ENCODE data around the gene MYOCD.

DNA sequence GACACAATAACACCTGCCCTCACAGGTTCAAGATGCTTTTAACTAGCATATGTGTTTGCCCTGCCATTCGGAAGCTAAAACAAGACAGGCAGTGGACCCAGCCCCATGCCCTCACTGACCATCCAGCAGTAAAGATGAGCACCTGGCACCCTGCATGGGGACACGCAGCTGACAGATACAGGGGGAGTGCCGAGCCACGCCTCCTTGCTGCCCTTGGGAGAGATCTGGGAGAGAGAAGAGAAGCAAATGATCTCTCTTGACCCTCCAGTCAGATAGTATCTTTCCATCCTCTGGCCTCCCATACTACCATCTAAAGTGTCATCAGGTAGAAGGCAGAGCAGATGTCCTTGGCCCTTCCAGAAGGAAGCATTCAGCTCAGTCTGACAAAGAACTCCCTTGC lies 40.6 kb upstream of the MYOCD start:
- TF ChIP-seq ARNT (IDR thresholded peaks at IDR 0.05) (no peak), NFRKB (IDR thresholded peaks at IDR 0.05) (no peak), FOXA1 (IDR thresholded peaks at IDR 0.05) (no peak), TARDBP (IDR thresholded peaks at IDR 0.05) (no peak), FOXM1 (IDR thresholded peaks at IDR 0.05; ENCODE audit: borderline replicate concordance) (no peak), ZNF384 (IDR thresholded peaks at IDR 0.05) (no peak), ELF4 (IDR thresholded peaks at IDR 0.05) (no peak), HDGF (IDR thresholded peaks at IDR 0.05; ENCODE audit: borderline replicate concordance) (no peak), BHLHE40 (IDR thresholded peaks at IDR 0.05; ENCODE audit: borderline replicate concordance) (no peak), LEF1 (IDR thresholded peaks at IDR 0.05; ENCODE audit: borderline replicate concordance) (no peak), FOXK2 (IDR thresholded peaks at IDR 0.05) (no peak), SP1 (IDR thresholded peaks at IDR 0.05) (no peak), SUZ12 (IDR thresholded peaks at IDR 0.05) (no peak)
- TF ChIP-seq, protein P1, sequence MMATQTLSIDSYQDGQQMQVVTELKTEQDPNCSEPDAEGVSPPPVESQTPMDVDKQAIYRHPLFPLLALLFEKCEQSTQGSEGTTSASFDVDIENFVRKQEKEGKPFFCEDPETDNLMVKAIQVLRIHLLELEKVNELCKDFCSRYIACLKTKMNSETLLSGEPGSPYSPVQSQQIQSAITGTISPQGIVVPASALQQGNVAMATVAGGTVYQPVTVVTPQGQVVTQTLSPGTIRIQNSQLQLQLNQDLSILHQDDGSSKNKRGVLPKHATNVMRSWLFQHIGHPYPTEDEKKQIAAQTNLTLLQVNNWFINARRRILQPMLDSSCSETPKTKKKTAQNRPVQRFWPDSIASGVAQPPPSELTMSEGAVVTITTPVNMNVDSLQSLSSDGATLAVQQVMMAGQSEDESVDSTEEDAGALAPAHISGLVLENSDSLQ (IDR thresholded peaks at IDR 0.05): no peak
